Gastroesophageal sphincter (tissue), 3 donors: ENCODE results near the gene HUNK.

Experiments
- CTCF ChIP-seq, 4 experiments: fragments of 200-600 bp in 2 of 4; fragments of 450-650 bp in 2 of 4; sonication (generic) in 1 of 4; IDR thresholded peaks; one replicate each; pipeline ENCODE4 v1.5.1; 2017 to 2019; ENCODE audit warnings: antibody characterized with exemption in 4 of 4, mild to moderate bottlenecking in 2 of 4, moderate library complexity in 2 of 4
- POLR2A ChIP-seq, 2 donors: fragments of 450-650 bp; IDR thresholded peaks; one replicate each; pipeline ENCODE4 v1.6.1; 2017; ENCODE audit warnings: antibody characterized with exemption in 2 of 2, mild to moderate bottlenecking in 2 of 2, moderate library complexity in 1 of 2

DNA sequence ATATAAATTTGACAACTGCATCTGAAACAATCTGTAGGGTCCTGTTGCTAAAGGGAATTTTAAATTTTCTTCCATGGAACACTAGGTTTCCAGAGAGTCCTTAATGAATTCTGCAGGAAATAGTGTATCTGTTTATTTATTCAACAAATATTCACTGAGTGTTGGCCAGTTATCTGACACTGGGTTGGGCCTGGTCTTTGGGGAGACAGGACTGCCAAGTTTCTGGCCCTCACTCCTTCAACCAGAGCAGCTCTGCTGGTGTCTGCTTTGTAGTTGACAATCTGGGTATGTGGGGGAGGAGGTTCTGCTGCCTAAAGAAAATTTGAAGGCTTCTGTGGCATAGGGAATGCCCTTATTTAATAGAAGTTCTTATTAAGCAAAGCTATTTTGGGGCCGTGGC, 26.1 kb upstream of the HUNK start:
- TF ChIP-seq CTCF (IDR thresholded peaks at IDR 0.05) = no peak
- no peak for TF ChIP-seq POLR2A (IDR thresholded peaks at IDR 0.05)
